NT2/D1 (cell line): ENCODE measurements around the gene MTERF4.

Experiments used
- DNase-seq: peaks from one replicate; pipeline ENCODE4 v3.0.0-alpha.2; 2011; ENCODE audit warnings: low read depth, low spot score
- H3K27me3 ChIP-seq: 2 replicates; pipeline ENCODE4 v1.6.0; 2011; ENCODE audit warnings: mild to moderate bottlenecking; ENCODE audit not compliant: insufficient read length, insufficient read depth
- H3K36me3 ChIP-seq: 2 replicates; pipeline ENCODE4 v1.6.1; 2011; ENCODE audit warnings: mild to moderate bottlenecking, low read length, mixed read lengths; ENCODE audit not compliant: insufficient read depth, insufficient read length
- H3K4me1 ChIP-seq: 2 replicates; pipeline ENCODE4 v1.5.1; 2011; ENCODE audit not compliant: insufficient read depth, insufficient read length
- H3K4me3 ChIP-seq: 2 replicates; pipeline ENCODE4 v1.5.1; 2011; ENCODE audit warnings: low read depth; ENCODE audit not compliant: insufficient read length
- H3K9ac ChIP-seq: 2 replicates; pipeline ENCODE4 v1.6.0; 2011; ENCODE audit warnings: low read depth; ENCODE audit not compliant: insufficient read length
- H3K9me3 ChIP-seq: 2 replicates; pipeline ENCODE4 v1.5.1; 2011; ENCODE audit warnings: mild to moderate bottlenecking, low read length; ENCODE audit not compliant: insufficient read depth
- SUZ12 ChIP-seq: IDR thresholded peaks from 2 replicates; pipeline ENCODE4 v1.6.1; 2011; ENCODE audit not compliant: insufficient read length, insufficient read depth; ENCODE audit errors: extremely low read depth
- YY1 ChIP-seq: IDR thresholded peaks from 2 replicates; pipeline ENCODE4 v1.6.1; 2011; ENCODE audit not compliant: insufficient read length, insufficient read depth
- ZNF274 ChIP-seq: IDR thresholded peaks from 2 replicates; pipeline ENCODE4 v1.6.1; 2011; ENCODE audit warnings: mild to moderate bottlenecking, low read depth, low read length

MTERF4 gene

GRCh38 chr2:241115361-241115760 is 13.3 kb upstream of the MTERF4 start:
- no peak overlapping the region for H3K9ac ChIP-seq
- no peaks in the 10 kb centered on the region for H3K4me1 ChIP-seq
- no peaks in the 10 kb centered on the region for H3K9me3 ChIP-seq
- no peak for TF ChIP-seq SUZ12
- no peak for TF ChIP-seq ZNF274
- TF ChIP-seq YY1: no peak
- peaks cover 40% of the 10 kb centered on the region for H3K36me3 ChIP-seq
- no peak overlapping the region for H3K4me3 ChIP-seq
- H3K27me3 ChIP-seq: no peaks in the 10 kb centered on the region
- no peak for DNase-seq

GRCh38 chr2:241114836-241115235 is 12.7 kb upstream of the MTERF4 start:
- Histone ChIP-seq H3K4me3 (no peak overlapping the region), H3K36me3 (peaks cover 40% of the 10 kb centered on the region), H3K9me3 (no peaks in the 10 kb centered on the region), H3K9ac (no peak overlapping the region), H3K27me3 (no peaks in the 10 kb centered on the region), H3K4me1 (no peaks in the 10 kb centered on the region)
- TF ChIP-seq ZNF274 (no peak), SUZ12 (no peak), YY1 (no peak)
- DNase-seq: no peak

GRCh38 chr2:241112592-241112991 is 10.5 kb upstream of the MTERF4 start:
- H3K9me3 ChIP-seq: no peaks in the 10 kb centered on the region
- no peak for DNase-seq
- no peaks in the 10 kb centered on the region for H3K27me3 ChIP-seq
- no peak overlapping the region for H3K4me3 ChIP-seq
- no peak for TF ChIP-seq ZNF274
- no peak for TF ChIP-seq SUZ12
- no peak for TF ChIP-seq YY1
- H3K9ac ChIP-seq: no peak overlapping the region
- H3K36me3 ChIP-seq: peaks cover 51% of the 10 kb centered on the region
- H3K4me1 ChIP-seq: no peaks in the 10 kb centered on the region

GRCh38 chr2:241112046-241112445 is 10.0 kb upstream of the MTERF4 start:
- Histone ChIP-seq H3K9me3 (no peaks in the 10 kb centered on the region), H3K27me3 (no peaks in the 10 kb centered on the region), H3K4me1 (no peaks in the 10 kb centered on the region), H3K36me3 (peaks cover 55% of the 10 kb centered on the region), H3K4me3 (no peak overlapping the region), H3K9ac (no peak overlapping the region)
- DNase-seq: no peak
- no peak for TF ChIP-seq SUZ12

GRCh38 chr2:241111440-241111805 is 9.3 kb upstream of the MTERF4 start:
- no peak for DNase-seq
- H3K27me3 ChIP-seq: no peaks in the 10 kb centered on the region
- TF ChIP-seq ZNF274 (no peak), YY1 (no peak), SUZ12 (no peak)
- H3K36me3 ChIP-seq: peaks cover 55% of the 10 kb centered on the region
- H3K4me1 ChIP-seq: no peaks in the 10 kb centered on the region
- no peak overlapping the region for H3K9ac ChIP-seq
- H3K9me3 ChIP-seq: no peaks in the 10 kb centered on the region
- H3K4me3 ChIP-seq: no peak overlapping the region

- Histone ChIP-seq H3K4me1 (no peaks in the 10 kb centered on the region), H3K4me3 (no peak overlapping the region), H3K27me3 (no peaks in the 10 kb centered on the region), H3K36me3 (peaks cover 53% of the 10 kb centered on the region), H3K9me3 (no peaks in the 10 kb centered on the region), H3K9ac (no peak overlapping the region)
- TF ChIP-seq ZNF274 (no peak), SUZ12 (no peak), YY1 (no peak)
- no peak for DNase-seq
Observed at GRCh38 chr2:241110607-241111439, 8.7 kb upstream of the MTERF4 start.

GRCh38 chr2:241110089-241110606 is 8.1 kb upstream of the MTERF4 start:
- peaks cover 55% of the 10 kb centered on the region for H3K36me3 ChIP-seq
- H3K4me1 ChIP-seq: no peaks in the 10 kb centered on the region
- DNase-seq: no peak
- no peak for TF ChIP-seq ZNF274
- TF ChIP-seq SUZ12: no peak
- no peak for TF ChIP-seq YY1
- no peak overlapping the region for H3K4me3 ChIP-seq
- no peaks in the 10 kb centered on the region for H3K27me3 ChIP-seq
- no peaks in the 10 kb centered on the region for H3K9me3 ChIP-seq
- H3K9ac ChIP-seq: no peak overlapping the region
